Adrenal gland (tissue), 5 donors: ENCODE results near the gene LAG3.

Source experiments
- CTCF ChIP-seq, 6 experiments: fragments of 450-650 bp in 4 of 6; fragments of 200-600 bp in 2 of 6; sonication (generic) in 1 of 6; IDR thresholded peaks; 1 replicate in 5 of 6; 2 replicates in 1 of 6; pipeline versions ENCODE4 v1.5.1 to v1.8.0; 2016 to 2021; ENCODE audit warnings: antibody characterized with exemption in 6 of 6, mild to moderate bottlenecking in 2 of 6, moderate library complexity in 1 of 6
- POLR2A ChIP-seq, 2 donors: fragments of 450-650 bp; IDR thresholded peaks; one replicate each; pipeline ENCODE4 v1.6.1; 2017; ENCODE audit warnings: antibody characterized with exemption in 2 of 2, mild to moderate bottlenecking in 2 of 2, moderate library complexity in 1 of 2
- donor health status: DM: no; HTN: no; CAD: no.

GRCh38 chr12:6786416-6787094 lies 14.2 kb downstream of the LAG3 start:
- TF ChIP-seq CTCF (IDR thresholded peaks at IDR 0.05) (no peak), POLR2A (IDR thresholded peaks at IDR 0.05) (no peak)
